T-helper 2 cell treated with Interferon-gamma antibody and Interleukin-4, amounts not matched to agents 100 ng/mL and 5 ng/mL, for 36 hours (primary cell): ENCODE results near the gene PID1. TPM values are rescaled to one million over a fixed set of nuclear protein-coding genes. Genes with fewer than 3 reads are reported as not detected.

Source experiments
- intact Hi-C: fragments of 100-400 bp; cut with micrococcal nuclease; formaldehyde crosslinking; loops from one replicate; pipeline ENCODE4 v1.15.1; 2023
- total RNA-seq: library from RNA; stranded (reverse); gene quantifications from 2 replicates; pipeline ENCODE4 v1.2.3, GENCODE V29; 2022

PID1 gene
- total RNA-seq: not detected in 2 replicates

- intact Hi-C loops: no loop called here
Observed at GRCh38 chr2:229270551-229271410, at the start of gene PID1. TSS of gene PID1 (minus strand) at chr2:229271287. CDS start at chr2:229271043, 244 bp downstream.

- intact Hi-C loops: no loop called here
Observed at GRCh38 chr2:229319558-229319957, 48.5 kb upstream of the PID1 start.

GRCh38 chr2:229314117-229314516, 43.0 kb upstream of the PID1 start:
- intact Hi-C loops: no loop called here

GRCh38 chr2:229313591-229313990, 42.5 kb upstream of the PID1 start:
- intact Hi-C loops: no loop called here

GRCh38 chr2:229301237-229301636, 30.1 kb upstream of the PID1 start:
- intact Hi-C loops: no loop called here

- intact Hi-C loops: no loop called here
Observed at GRCh38 chr2:229300790-229301189, 29.7 kb upstream of the PID1 start.

GRCh38 chr2:229300371-229300770, 29.3 kb upstream of the PID1 start:
- intact Hi-C loops: no loop called here

- intact Hi-C loops: no loop called here
Observed at GRCh38 chr2:229297247-229297646, 26.2 kb upstream of the PID1 start.

GRCh38 chr2:229296536-229296935, 25.4 kb upstream of the PID1 start:
- intact Hi-C loops: no loop called here

- intact Hi-C loops: no loop called here
Observed at GRCh38 chr2:229296016-229296415, 24.9 kb upstream of the PID1 start.

- intact Hi-C loops: no loop called here
Observed at GRCh38 chr2:229287823-229288222, 16.7 kb upstream of the PID1 start.

- intact Hi-C loops: no loop called here
Observed at GRCh38 chr2:229282758-229283546, 11.9 kb upstream of the PID1 start.

GRCh38 chr2:229279516-229279915, 8.4 kb upstream of the PID1 start:
- intact Hi-C loops: no loop called here

GRCh38 chr2:229275506-229275905, 4.4 kb upstream of the PID1 start:
- intact Hi-C loops: no loop called here

- intact Hi-C loops: loop anchor here (2.0 kb wide), 1 partner anchor 1383 kb away; no protein-coding TSS in a partner anchor
Observed at GRCh38 chr2:229273723-229274338, 2.7 kb upstream of the PID1 start.

- intact Hi-C loops: loop anchor here (2.0 kb wide), 1 partner anchor 1382 kb away; no protein-coding TSS in a partner anchor
Observed at GRCh38 chr2:229273006-229273722, 2.1 kb upstream of the PID1 start.

GRCh38 chr2:229269941-229270340, 1.1 kb downstream of the PID1 start:
- intact Hi-C loops: no loop called here

GRCh38 chr2:229269146-229269545, 1.9 kb downstream of the PID1 start:
- intact Hi-C loops: no loop called here

GRCh38 chr2:229268626-229269025, 2.5 kb downstream of the PID1 start:
- intact Hi-C loops: no loop called here

GRCh38 chr2:229267080-229267479, 4.0 kb downstream of the PID1 start:
- intact Hi-C loops: no loop called here

- intact Hi-C loops: no loop called here
Observed at GRCh38 chr2:229265727-229266126, 5.4 kb downstream of the PID1 start.
